ENCODE data around the gene SLC6A1.

SLC6A1 gene

DNA sequence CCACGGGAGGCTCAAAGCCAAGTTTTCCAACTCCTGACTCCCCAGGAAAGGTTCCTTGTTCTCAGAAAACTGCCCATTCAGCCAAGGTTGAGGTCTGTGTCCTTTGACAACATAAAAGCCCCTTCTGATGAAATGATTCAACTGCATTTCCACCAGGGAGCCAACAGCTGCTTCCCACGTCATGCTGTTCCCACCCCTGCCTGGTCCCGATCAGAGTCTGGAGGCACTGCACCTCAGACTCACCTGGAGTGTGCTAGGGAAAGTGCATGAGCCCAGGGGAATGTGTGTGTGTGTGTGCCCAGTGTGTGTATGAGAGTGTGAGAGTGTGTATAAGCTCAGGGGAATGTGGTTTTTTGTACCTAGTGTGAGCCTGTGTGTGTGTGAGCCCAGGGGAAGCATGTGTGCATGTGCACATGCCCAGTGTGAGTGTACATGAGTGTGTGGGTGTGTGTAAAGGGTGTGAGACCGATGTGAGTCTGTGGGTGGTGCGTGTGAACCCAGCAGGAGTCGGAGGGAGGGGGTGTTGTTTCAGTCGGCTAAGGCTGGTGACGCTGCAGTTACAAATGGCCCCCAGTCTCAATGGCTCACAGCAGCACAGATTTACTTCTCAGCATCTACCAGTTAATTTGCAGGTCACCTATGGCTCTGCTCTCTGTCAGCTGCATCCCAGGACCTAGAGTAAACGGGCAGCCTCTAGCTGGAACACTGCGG, 20.3 kb upstream of the SLC6A1 start:
- DNase-seq = no peak

DNA sequence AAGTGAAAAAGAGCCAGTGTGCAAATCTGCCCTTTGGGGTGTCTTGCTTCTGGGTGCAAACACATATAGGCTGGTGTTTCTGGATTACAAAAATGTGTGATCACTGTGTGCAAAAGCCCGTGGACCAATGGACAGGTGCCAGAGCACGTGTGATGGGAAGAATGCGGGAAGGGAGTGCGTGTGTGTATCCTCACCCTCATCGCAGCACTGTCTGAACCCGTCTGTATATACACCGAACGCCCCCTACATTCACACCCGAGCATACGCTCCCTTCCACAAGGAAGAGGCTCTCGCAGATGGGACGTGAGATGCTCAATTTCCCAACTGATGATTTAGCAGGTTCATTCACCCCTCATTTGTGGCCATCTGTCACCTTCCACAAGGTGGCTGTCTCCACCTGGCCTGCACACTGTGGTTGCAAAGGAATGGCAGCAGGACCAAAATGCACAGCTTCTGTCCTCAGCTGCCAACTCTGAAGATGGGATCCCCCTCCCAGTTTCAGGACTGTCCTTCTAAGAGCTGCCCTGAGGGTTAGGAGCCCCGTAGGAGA, 19.4 kb upstream of the SLC6A1 start:
- no peak for DNase-seq

GRCh38 chr3:10974131-10974530, 18.4 kb upstream of the SLC6A1 start:
- no peak for DNase-seq

DNA sequence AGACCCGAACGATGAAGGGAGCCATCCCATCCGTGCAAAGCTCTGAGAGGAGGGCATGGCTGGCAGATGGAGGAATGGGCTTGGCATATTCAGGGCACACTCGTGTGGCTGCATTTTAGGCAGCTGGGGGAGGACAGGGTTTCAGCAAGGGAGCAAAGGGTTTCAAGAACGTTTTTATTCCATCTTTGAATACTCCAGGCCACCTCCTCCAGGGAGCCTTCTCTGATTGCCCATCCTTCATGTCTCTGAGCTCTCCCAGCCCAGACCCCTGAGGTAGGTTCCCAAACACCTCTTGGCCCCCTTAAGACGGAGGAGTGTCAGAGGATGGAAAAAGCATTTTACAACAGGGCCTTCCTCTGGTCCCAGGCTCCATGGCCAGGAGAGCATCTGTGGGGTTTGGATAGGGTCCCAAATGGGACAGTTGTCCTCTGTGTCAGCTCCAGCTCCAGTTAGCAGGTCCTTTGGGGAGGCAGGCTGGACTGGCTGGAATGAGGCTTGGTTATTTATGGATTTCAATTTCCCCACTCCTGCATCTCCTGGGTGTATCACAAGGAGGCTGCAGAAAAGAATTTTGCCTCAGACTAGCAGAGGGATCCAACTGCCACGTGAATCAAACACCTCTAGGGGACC, 17.7 kb upstream of the SLC6A1 start:
- no peak for DNase-seq

DNA sequence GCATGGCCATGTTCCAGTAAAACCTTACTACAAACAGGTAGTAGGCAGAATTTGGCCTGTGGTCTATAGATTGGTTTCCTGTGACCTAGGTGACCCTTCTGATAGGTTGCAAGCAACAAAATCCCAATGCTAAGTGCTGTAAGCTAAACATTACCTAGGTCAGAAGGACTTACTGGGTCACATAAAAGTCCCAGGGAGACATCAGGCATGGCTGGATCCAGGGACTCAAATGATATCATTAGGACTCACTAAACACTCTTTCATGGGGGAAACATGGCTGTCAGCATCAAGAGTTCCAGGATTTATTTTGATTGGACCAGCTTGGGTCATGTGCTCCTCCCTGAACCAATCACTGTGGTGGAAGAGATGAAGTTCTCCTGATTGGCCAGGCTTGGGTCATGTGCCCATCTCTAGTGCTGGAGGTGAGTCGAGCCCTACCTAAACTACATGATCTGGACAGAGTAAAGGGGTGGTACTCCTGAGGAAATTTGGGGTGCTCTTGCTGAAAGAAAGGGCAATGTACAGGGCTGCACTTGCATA, 16.8 kb upstream of the SLC6A1 start:
- no peak for DNase-seq

DNA sequence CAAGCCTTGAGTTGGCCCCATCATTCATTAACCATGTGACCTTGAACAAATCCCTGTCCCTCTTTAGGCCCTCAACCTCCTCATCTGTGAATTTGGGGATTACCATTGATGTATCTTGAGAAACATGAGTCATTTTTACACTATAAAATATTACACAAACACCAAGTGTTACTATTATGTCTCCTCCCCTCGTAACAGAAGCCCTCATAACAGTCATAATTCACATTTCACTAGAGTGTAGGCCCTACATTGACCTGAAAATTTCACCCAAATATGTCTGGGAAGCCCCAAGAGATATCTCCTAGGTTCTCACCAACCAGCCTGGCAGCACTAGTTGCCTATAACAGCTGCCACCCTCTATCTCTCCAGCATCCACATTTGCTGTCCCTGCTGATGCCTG, 15.8 kb upstream of the SLC6A1 start:
- no peak for DNase-seq

- no peak for DNase-seq
Measured at GRCh38 chr3:10977892-10978510, 14.5 kb upstream of the SLC6A1 start.

- no peak for DNase-seq
Measured at GRCh38 chr3:10978956-10979355, 13.6 kb upstream of the SLC6A1 start.

DNA sequence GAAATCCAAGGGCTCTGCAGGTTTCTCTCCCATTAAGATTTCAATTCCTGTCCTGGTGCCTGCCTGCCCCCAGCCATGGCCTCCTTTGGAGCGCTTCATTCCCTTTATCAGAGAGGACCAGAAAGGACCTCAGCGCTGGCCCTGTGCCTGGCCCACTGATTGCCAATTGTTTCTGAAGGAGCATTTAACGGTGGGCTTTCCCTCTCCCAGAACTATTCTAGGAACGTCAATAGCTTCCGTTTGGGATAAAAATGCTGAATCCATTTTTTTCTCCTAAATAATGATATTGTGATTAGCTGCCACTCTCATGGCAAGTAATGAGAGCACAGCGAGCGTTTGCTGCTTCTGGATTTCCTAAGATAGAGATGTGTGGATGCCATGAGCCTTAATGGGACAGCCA, 12.2 kb upstream of the SLC6A1 start:
- DNase-seq = no peak

- DNase-seq = no peak
Measured at GRCh38 chr3:10981031-10981430, 11.5 kb upstream of the SLC6A1 start.

DNA sequence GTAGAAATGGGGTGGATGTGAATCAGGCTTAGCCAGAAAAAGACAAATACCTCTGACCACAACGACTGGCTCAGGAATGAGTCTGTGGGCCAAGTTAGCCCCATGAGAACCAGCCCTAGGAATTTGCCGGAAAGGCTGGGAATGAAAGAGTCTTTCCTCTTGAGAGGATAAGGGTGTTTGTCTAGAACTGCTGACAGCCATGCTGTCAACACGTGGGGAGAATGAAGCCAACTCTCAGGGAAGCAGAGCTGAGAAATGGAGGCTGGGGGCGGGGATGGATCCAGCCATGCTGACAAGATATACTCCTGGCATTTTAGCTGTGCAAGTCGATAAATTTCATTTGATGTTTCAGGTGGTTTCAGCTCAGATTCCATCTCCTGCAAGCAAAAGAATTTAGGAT, 10.6 kb upstream of the SLC6A1 start:
- DNase-seq = no peak

DNA sequence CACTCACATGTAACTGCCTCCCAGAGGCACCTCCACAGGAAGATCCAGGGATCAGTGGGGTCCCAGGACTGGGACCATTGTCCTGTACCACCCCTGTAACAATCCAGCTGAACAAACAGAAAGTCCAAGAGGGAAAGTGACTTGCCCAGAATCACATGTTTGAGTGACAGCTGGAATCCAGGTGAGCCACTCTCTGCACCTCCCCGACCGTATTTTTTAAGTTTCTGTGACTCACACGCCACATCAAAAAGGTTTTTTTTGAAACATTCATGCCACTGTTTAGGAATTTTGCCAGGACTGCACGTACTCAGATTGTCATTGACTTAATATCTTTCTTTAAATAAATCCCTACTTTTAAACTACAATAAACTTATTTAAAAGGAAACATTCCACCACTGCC, 9.8 kb upstream of the SLC6A1 start:
- no peak for DNase-seq

DNA sequence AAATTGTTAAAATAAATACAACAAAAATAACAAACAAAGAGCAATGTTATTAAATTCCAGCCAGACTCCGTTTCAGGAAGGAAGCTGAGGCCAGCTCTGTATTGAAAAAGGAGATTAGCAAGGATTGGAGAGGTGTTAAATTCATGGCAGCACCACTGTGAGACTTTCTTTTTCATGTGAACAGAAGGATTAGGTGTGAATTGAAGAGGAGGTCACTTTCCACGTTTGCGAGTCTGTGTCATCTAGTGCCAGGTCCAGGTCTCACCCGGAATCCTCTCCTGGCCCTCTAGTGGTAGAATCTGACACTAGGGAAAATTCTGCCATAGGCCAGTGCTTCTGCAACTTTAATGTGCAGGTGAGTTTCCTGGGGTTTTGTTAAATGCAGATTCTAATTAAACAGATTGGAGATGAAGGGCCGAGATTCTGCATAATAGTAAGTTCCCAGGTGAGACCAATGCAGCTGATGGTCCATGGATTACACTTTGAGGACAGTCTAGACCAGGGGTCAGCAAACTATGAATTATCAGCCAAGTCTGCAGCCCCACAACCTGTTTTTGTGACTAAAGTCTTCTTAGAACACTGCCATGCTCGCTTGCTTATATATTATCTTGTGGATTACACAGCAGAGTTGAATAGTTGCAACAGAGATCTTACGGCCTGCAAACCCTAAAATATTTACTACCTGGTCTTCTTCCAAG, 9.2 kb upstream of the SLC6A1 start:
- DNase-seq = no peak

DNA sequence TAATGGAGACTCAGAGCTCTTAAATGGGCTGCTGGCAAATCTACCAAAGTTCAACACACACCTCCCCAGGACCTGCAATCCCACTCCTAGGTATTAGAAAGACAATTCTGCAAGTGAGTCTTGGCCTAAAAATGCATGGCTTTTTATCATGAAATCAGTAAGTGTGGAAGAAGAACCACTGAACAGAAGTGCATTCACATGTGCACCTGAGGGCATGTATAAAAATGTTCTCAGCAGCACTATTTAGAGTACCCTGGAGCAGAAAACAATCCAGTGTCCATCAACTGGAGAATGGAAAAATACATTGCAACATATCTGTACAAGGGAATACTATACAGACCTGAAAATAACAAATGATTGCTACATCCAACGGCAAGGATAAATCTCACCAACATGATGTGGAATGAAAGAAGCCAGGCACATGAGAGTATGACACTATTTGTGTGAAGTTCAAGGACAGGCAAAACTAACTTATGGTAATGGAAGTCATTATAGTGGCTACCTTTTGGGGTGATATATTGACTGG, 8.1 kb upstream of the SLC6A1 start:
- no peak for DNase-seq

- no peak for DNase-seq
Measured at GRCh38 chr3:10985181-10985580, 7.4 kb upstream of the SLC6A1 start.

DNA sequence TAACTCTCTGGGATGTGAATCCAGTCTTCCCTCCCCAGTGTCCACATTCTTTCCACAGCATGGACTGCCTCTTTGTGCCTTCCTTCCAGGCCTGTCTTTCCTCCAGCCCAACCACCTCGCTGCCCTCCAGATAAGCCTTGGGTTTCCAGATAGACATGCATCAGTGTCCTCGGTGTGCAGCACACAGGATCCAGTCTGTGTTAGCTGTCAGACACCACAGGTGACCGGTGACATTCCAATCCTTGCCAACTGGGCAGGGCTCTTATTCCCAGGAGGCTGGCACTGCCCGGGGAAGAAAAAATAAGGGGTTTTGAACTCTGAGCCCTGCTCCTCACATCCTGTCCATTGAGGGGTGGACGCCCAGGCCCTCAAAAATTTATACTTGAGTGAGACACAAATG, 6.0 kb upstream of the SLC6A1 start:
- no peak for DNase-seq

DNA sequence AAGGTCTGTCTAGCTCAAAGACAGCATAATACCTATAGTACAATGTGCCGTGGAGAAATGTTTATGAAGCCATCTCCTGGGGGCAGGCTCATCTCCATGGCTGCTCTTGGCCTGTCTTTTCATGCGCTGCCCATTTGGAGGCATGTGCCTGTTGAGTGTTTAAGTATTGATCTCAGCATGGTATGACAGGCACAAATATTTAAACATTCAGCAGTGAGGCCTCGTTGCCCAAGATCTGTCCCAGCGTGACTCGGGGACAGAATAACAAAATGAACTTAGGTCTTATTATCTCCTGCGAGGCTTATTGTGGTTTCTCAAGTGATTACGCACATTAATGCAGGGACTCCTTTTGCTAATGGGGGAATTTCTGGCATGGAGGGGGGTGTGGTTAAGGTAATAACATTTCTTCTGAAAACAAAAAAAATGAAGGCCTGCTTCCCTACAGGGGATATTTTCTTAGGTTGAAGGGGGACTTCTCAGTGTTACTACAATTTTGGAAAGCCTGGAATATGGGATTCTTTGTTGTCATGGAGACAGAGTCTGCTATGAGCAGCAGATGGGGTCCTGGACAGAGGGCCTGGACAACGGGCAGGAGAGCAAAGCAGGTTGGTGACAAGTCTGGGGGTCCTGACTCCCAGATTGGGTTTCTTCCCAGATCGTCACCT, 4.4 kb upstream of the SLC6A1 start:
- no peak for DNase-seq

DNA sequence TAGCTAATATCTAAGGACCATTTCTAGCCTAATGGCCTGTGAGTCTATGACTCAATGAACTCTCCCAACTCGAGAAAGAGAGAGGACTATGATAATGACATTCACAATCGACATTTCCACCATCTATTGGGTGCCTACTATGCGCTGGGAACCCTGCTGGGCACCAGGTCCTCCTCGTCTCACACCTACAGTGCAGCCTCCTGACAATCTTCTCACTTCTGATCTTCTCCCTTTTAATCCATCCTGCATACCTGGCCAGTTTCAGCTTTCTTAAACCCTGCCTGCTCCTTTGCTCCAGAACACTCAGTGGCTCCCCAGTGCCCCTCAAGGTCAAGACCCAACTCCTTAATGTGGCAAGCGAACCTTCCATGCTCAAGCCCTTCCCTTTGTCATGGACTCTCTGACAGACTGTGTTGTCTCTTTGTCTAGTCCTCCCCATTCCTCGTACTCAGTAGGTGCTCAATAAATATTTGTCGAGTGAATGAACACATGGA, 3.5 kb upstream of the SLC6A1 start:
- no peak for DNase-seq

- no peak for DNase-seq
Measured at GRCh38 chr3:10992943-10993728, 588 bp downstream of the SLC6A1 start.

DNA sequence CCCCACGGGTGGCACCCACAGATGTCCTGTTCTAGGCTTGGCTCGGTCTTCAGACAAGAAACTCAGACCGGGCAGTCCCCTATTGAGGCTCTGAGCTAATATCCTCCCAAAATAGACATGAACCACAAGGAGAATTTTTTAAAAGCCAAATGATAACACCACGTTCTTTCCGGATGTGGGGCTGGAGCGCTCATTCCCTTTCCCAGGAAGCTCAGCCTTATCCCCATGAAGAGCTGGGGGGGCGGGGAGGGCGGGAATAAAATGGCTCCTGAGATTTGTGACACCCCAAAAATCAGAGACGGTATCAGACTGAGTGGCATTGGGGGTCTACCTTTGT, 1.1 kb downstream of the SLC6A1 start:
- no peak for DNase-seq

DNA sequence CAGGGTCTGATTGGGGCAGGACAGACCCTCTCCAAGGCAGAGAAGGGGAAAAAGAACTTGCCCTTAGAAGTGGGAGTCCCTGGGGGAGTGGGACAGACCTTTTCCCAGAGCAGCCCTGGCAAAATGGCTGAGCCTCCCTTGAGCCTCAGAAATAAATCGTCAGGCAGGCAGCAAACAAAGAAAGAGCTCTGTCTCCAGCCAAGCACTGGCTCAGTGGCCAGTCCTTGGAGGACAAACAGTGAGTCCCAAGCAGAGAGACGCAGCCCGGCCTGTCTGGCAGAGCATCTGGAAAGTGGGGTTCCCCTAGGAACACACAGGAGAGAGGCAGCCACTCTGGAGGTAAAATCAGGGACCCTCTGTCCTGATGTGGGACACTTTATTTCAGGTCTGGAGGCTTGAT, 1.8 kb downstream of the SLC6A1 start:
- DNase-seq = no peak

GRCh38 chr3:10995871-10996270, 3.3 kb downstream of the SLC6A1 start:
- no peak for DNase-seq

All from activated naive CD4-positive, alpha-beta T cell treated with anti-CD3 and anti-CD28 coated beads, Interleukin-2, amount 50 U/mL, for 16 hours (primary cell).